ENCODE results near the gene PRXL2B.

PRXL2B gene

DNA sequence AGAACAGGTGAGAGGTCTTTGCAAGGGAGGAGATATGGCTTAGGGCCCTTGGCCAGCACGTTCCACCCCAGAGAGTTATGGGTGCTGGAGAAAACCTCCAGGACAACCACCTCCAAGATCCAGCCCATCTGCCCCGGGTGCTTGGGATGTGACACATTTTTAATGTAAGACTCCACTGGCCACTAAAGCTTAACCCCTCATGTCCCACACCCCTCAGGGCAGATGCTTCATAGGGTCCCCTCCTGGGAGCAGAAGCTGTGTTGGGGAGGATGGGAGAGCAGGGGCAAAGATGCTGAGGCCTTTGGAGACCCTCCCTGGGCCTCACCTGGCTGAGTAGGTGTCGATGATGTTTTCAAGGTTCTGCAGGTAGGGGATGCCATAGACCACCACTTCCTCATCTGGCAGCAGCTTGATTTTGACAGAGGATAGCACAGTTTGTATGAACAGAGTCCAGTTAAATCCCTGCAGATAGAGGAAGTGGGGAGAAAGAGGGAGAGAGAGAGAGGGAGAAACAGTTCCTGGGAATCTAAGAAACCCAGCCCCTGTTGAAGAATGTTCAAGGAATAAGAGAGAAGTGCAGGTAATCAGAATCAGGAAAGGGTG is 11.9 kb downstream of the PRXL2B start:
- DNase-seq (ENCODE audit: low read depth) = no peak

DNA sequence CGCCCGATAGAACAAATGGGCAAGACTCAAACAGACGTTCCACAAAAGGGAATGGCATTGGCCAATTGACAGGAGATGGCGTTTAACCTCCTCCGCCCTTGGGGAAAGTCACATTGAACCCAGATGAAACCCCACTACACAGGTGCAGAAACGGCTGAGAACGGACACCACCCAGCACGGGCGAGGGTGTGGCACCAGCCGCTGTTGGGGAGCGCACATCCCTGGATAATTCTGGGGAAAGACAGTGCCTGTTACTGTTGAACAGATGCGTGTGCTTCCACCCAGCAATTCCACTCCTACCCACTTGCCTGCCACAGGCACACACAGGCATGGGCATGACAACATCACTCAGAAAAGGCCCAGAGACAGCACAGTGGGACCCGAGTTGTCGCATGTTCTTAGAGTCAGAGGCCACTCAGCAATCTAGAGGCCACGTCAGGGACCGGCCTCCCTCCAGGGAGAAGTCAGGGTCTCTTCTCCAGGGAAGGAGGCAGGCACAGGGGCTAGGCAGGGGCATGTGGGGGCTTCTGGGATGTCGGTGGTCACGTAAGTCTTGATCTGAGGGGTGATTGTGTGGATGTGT is 15.2 kb downstream of the PRXL2B start:
- DNase-seq (ENCODE audit: low read depth) = no peak

DNA sequence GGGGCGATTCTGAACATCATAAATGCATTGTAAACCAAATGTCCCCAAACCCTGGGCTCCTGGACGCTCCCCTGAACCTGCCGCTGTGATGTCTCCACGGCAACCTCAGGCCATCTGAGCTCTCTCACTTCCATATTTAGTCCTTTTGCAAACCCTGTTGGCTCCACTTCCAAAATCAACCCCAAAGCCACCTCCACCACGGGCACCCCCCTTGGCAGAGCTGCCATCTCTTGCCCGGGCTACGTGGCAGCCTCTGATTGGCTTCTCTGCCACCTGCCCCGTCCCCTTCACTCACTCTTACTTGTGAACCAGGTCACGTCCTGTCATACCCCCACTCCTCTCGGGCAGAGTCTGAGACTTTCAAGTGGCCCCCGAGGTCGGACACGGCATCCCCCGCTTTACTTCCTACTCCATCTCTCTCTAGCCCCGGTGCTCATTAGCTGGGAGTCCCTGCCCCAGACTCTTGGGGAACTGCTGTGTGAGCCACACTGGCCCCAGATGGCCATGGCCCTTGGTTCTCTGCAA is 15.8 kb downstream of the PRXL2B start:
- DNase-seq (ENCODE audit: low read depth) = no peak

DNA sequence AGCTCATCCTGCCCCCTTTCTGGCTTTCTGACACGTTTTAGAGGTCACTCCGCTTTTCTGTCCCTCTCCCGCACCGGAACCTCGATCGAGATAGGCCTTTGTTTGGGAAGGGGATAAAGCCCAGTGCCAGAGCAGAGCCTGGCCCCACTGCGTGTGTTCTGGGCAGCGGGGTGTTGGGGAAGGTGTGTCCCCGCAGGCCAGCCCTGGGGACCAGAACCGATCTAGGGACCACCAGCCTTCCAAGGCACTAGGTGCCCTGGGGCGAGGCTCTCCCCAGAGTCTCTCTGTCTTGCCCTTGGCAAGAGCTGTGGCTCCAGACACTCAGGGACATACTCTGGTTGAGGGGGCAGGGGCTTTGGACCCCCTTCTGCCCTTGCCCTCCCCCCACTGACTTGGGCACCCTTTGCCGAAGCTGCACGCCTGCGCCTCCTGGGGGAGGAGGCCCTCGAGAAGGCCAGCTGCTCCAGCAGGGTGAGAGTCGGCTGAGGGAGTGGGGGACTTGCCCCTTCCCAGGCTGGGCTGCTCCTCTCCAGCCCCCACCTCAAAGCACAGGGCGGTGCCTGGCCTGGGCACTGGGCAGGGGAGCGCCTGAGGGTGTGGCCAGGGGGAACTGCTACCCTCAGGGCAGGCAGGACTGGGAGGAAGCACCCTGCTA is 16.4 kb downstream of the PRXL2B start:
- no peak for DNase-seq (ENCODE audit: low read depth)

DNA sequence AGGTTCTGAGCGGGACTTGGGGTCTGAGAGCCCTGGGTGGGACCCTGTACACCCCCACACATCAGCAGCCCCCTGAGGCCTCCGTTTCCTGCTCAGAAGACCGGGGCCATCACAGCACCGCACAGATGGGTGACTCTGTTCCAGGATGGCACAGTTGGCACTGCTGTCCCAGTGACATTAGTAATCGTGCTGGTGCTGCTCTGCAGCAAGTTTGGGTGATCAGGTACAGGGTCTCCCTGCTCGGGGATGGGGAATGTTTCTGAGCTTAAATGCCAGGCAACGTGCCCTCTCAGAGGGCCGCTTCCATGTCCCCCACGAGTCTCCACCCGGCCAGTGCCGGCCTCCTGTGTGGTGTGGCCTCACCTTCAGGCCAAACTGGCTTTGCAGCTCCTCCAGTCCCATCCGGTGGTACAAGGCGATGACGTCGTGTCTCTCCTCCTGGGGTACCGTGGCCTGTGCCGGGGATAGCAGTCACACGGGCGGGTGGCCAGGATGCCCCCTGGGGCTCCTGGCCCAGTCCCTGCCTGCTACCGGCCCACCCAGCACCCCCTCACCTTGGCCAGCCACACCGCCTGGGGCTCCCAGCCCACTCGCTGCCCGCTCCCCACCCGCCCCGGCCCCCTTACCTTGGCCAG is 17.1 kb downstream of the PRXL2B start:
- no peak for DNase-seq (ENCODE audit: low read depth)

DNA sequence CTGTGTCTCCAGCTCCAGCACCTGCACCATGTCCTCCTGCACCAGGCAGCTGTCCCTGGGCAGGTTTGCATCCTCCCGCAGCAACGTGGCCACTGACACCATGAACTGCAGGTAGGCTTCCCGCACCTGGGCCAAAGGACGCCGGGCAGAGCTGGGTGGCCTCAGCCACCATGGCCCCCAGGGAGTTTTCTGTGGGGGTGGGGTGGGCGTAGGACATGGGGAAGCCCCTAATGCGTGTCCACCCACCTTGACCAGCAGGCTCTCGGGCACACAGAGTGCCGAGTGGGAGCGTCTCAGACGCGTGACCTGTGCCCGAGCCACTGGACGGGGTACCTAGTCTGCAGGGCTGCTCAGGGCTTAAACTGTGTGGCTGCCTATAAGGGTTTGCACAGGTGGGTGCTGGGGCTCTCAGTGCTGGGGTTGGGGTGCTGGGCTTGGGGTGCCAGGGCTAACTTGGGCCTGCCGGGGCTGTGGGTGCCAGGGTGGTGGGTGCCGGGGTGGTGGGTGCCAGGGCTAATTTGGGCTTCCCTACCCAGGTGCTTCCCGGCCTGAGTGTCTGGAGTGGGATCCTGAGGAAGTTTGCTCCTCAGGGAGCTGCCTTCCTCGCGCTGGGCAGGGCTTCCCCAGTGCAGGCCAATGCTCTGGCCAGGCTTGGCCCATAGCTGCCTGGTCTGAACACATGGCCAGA is 17.7 kb downstream of the PRXL2B start:
- DNase-seq (ENCODE audit: low read depth) = no peak

DNA sequence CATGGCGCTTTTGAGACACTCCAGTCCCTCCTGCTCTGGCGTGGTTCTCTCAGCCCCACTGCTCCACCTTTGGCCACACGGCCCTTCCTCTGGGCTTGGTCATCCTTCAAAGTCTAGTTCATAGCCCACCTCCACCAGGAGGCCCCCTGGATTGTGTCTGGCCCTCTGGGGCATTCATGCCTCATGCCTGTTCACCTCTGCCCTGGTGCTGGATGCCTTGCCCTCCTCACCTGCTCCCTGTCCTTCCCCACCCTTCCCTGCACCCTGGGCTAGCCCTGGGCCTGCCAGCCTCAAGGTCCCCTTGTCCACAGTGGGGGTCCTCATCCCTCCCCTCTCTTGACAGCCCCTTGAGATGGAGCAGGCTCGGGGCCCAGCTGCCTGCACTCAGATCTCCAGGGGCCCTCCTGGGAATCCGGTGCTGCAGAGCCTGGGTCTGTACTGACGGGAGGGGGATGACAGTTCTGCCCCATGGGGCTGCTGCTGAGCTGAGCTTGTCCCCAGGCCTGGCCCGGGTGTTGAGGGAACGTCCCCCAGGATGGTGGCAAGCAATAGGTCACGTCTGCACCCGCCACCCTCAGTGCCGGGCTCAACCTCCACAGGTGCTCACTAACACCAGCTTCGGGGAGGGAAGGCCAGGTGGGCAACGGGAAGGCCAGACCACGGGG is 18.4 kb downstream of the PRXL2B start:
- no peak for DNase-seq (ENCODE audit: low read depth)

DNA sequence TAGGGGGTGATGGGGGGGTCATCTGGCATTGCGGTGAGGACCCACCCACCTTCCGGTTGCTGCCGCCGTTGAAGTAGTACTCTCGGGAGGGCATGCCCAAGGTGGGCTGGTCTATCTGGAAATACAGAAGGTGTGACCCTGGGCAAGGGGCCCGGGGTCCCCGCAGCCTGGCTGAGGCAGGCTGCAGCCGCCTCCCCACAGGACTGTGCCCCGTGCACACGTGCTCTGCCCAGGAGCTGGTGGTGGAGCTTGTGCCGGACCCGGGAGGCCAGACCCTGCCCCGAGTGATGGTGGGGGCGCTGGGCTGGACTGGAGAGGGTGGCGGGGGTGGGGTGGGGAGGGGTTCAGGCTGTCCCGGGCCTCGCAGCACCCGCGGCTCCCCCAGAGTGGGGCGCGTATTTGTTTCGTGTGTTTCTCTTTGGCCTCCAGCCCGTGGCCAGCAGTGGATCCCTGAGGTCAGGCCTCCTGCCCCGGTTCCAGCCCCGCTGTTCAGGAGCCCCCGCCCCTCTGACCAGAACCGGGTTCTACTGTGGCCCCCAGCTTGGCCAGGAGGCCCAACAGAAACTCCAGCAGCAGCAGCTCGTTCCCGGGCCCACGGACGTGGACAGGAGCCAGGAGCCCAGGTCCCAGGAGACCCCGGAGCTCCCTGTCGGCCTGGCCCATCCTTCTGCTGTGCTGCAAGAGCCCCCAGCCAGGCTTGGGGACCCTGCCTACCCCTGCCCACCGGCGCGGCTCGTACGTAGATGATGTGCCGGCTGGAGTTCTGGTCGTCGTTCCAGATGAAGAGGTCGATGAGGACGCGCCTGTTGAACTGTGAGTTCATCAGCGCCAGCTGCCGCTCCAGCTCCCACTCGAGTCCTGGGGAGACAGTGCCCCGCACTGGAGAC is 19.2 kb downstream of the PRXL2B start:
- no peak for DNase-seq (ENCODE audit: low read depth)

DNA sequence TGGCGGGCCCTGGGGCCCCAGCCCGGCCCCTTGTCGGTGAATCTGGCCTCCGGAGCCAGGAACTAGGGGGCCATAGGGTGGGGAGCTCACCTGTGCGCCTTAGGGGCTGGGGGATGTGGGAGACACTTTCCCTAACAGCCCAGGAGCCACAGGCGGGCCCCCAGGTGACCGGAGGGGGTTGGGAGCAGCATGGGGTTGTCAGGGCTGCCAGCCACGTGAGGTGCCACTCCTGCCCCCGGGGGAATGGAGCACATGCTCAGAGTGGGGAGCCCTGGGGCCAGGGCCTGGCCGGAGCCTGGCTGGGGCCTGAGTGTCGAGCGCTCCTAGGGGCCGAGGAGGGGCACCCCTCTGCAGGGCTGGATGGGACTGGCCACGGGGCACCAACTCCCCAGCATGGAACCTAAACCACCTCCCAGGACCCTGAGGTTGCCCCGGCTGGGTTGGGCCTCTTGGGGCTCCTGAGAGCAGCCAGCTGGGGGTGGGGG is 19.9 kb downstream of the PRXL2B start:
- DNase-seq (ENCODE audit: low read depth) = no peak

DNA sequence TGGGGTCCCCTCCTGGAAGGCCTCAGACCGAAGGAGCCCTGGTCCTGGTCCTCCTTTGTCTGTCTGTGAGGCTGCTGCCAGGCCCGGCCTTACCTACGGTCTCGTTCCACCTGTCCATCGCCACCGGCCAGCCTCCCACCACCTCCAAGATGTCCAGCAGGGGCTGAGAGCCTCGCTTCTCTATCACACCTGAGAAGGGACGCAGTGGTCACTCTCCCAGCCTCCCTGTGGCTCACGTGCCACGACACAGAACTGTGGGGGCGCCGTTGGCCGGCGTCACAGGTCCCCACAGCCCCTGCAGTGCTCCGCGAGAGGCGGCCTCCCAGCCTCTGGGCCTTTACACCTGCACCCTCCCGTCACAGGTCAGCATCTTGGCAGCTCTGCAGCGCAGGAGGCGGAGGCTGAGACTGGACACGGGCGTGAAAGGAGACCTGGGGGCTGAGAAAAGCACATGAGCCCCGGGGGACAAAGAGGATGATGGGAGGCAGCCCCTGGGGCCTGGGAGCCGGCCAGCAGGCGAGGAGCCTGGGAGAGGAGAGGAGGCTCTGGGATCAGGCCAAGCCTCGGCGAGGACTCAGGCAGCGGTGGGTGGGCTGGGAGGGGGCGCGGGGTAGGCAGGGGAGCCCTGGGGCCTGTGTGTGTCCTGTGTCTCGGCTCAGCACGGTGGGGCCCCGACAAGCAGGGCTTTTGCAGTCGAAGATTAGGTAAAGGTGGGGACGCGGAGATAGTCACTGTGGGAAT is 20.5 kb downstream of the PRXL2B start:
- DNase-seq (ENCODE audit: low read depth) = no peak

DNA sequence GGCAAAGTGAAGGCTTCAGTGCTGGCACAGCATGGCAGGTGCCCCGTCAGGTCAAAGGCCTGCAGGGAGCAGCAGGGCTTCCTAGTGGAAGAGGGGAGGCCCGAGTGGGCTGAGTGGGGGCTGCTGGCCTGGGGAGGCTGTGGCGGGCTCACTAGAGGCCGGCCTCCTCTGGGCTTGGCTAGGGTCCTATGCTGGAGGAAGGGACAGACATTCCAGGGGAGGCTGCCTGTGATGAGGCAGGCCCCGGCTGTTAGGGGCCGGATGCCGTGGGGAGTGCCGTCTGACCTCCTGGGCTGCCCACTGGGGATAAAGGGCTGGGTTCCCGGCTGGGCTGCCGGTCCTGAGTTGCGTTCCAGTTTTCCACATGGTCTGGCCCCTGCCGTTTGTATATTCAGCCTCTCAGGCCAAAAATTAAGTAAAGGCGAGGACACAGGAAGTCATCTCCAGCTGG is 21.1 kb downstream of the PRXL2B start:
- DNase-seq (ENCODE audit: low read depth) = no peak

DNA sequence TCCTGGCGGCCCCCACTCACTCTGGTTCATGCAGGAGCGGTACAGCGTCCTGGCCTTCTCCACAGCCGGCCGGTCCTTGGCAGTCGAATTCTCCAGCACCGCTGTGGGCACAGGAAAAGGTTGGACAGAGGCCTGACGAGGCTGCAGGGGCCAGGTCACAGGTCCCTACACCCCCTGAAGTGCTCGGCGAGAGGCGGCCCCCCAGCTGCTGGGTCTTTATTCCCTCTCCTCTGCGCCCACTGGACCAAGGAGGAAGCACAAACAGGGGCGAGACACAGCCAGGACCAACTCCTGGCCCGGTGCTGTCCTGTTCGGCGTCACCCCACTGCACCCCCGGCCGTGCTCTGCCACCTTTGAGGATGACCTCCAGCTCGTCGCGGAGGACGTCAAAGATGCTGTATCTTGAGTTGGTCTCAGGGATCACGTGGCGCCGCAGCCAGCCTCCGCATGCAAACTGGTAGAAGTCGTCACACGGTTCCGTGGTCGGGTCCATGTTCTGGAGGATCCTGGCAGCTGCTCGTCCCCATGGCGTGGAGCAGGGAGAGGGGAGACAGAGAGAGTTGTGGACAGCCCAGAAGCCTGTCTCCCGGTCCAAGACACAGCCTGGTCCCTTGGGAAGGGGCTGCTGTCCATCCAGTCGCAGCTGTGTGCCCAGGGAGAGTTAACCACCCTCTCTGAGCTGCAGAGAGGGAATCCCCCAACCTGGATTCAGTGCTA is 22.9 kb downstream of the PRXL2B start:
- DNase-seq (ENCODE audit: low read depth) = no peak

DNA sequence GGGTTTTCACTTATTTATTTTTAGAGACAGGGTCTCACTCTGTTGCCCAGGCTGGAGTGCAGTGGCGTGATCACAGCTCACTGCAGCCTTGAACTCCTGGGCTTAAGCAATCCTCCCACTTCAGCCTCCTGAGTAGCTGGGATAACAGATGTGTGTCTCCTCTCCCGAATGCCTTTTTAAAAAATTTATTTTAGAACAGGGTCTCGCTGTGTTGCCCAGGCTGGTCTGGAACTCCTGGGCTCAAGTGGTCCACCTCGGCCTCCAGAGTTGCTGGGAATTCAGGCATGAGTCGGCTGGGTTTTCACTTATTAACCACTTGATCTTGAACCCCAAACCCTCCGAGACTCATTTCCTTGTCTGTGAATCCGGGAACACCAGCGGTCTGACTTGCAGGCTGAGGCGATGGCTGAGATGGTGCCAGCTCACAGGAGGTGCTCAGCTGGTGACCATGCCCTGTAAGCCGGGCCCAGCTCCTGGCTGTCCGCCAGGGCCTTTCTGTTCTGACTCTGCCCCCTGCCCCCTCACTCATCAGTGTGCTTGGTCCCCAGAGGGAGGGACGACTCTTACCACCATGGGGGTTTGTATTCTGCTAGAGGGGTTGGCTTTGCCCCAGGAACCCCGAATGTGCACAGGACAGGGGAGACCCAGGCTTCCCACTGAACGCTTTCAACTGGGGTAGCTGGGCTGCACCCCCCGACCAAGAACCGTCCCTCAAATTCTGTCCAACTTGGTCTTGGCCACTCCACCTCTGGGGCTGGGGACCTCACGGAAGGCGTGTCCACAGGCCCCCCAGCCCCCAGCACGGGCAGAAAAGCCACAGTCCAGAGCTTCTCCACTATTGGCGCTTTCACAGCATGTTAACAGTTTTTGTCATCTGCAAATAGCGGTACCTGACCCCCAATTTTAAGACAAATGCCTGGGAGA is 23.7 kb downstream of the PRXL2B start:
- no peak for DNase-seq (ENCODE audit: low read depth)

DNA sequence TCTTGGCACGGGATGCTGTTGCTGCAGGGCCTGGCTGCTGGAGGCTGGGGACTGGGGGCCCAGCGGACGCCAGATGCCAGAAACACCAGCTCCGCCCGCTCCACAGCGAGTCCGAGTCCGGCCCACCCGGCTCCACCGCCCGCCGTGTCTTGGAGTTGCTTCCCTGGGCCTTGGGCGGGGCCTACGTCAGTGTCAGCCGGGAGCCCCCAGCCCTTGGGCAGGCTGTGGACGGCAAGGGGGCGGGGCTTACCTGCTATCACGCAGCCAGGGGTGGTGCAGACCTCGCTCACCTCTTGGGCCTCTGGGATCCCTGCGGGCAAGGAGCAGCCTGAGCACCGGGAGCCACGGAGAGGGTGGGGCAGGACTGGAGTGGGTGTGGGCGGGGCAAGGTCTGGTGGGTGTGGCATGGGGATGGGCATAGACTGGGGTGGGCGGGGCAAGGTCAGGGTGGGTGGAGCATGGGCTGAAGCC is 24.5 kb downstream of the PRXL2B start:
- DNase-seq (ENCODE audit: low read depth) = peak; percentile 12

DNA sequence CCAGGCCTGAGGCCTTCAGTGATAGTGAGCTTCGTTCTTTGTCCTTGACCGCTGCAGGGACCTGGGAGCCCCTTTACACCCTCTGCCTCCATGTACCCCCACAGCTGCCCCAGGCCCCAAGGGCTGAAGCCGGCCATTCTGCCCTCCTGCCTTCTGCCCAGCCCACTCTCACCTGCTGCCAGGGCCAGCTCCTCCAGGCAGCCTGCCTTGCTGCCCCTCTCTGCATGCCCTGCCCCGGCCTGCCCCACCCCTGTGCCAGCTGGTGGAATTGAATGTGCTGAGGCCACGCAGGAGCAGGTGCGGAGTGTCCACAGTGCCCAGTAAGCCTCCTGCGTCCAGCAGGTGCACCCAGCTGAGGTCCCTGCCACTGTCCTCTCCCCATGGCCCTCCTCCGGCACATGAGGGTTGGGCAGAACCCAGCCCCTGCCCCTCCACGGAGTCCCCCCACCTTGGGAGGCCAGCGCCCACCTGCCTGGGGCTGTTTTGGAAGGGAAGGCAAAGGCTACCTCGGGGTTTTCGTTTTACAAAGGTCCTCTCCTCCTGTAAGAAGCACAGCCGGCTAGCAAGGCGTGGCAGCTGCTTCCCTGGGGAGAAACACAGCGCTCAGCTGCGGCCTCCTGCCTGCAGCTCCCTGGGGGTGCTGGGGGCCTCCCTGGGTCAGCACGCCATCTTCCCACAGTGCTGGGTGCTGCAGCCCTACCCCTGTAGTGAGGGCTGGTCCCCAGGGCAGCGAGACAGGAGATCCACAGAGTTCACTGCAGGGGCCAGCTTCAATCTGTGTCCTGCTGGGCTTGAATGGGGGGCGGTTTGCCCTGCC is 25.3 kb downstream of the PRXL2B start:
- DNase-seq (ENCODE audit: low read depth) = no peak

DNA sequence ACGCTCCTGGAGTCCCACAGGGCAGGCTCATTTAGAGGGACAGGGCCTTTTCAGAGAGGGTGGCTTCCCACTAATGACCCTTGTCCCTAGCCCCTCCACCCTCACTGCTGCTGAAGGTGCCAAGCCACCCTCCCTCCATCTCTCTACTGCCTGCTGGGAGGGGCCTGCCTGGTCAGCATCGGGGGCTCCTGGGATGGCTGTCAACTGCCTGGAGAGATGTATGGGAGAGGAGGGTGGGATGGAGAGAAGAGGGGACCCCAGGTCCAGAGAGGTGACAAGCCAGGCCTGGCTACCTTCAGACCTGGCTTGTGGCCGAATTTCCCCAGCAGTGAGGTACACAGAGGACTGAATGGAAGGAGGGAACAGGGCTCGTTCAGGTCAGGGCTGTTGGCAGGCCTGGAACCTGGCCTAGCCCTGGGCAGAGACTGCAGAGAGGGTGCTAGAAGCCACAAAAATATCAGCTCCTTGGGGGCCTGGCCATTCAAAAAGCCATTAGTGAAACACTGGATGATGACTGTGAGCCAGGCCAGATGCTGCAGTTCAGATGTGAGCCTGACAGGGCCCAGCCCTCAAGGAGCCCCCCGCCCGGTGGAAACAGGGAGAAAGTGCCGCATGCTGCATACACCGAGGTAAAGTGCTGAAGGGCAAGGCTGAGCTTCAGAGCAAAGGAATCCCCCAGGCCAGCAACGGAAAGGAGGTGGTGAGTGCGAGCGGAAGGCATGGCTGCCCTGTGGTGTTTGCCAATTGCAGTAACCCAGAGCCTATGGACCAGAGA is 26.2 kb downstream of the PRXL2B start:
- no peak for DNase-seq (ENCODE audit: low read depth)
